Naive thymus-derived CD4-positive, alpha-beta T cell (primary cell): ENCODE data around the gene TEPSIN. TPM values are rescaled to one million over a fixed set of nuclear protein-coding genes. Genes with fewer than 3 reads are reported as not detected.

Source experiments
- ATAC-seq: fragments of 150-1000 bp; cut with Tn5 transposase; 2 replicates; pipeline ENCODE4 v1.10.0; 2021; ENCODE audit warnings: mild to moderate bottlenecking, moderate library complexity
- CTCF ChIA-PET: fragments of 350-600 bp; sonication (Branson Sonifier 250); formaldehyde crosslinking; loops from one replicate; lab custom pipeline; 2021; ENCODE audit warnings: antibody characterized with exemption; lab: Charles Lee
- POLR2A ChIA-PET: fragments of 350-600 bp; sonication (Branson Sonifier 250); formaldehyde crosslinking; loops from one replicate; lab custom pipeline; 2021; ENCODE audit warnings: antibody characterized with exemption, inconsistent platforms; lab: Charles Lee
- DNase-seq, 9 donors: peaks; one replicate each; pipeline versions ENCODE4 v3.0.0 to v3.0.0-alpha.2; 2020 to 2022; ENCODE audit warnings: mixed read lengths in 1 of 9
- H3K27ac ChIP-seq: one replicate; pipeline ENCODE4 v1.7.0; 2013; ENCODE audit warnings: mild to moderate bottlenecking, low read depth, low read length, moderate library complexity
- H3K27me3 ChIP-seq, 2 donors: one replicate each; pipeline ENCODE4 v1.7.0; 2013; ENCODE audit warnings: low read length in 2 of 2, mild to moderate bottlenecking in 2 of 2, moderate library complexity in 2 of 2; ENCODE audit not compliant: control insufficient read depth in 2 of 2, insufficient read depth in 2 of 2
- H3K36me3 ChIP-seq, 3 experiments: 1 replicate in 2 of 3; 2 replicates in 1 of 3; pipeline ENCODE4 v1.7.0; 2013; ENCODE audit warnings: low read length in 3 of 3, mild to moderate bottlenecking in 3 of 3, moderate library complexity in 1 of 3; ENCODE audit not compliant: insufficient read depth in 3 of 3, control insufficient read depth in 2 of 3
- H3K4me1 ChIP-seq, 2 donors: one replicate each; pipeline ENCODE4 v1.7.0; 2013; ENCODE audit warnings: low read length in 2 of 2, mild to moderate bottlenecking in 2 of 2, moderate library complexity in 1 of 2; ENCODE audit not compliant: control insufficient read depth in 2 of 2, insufficient read depth in 2 of 2
- H3K4me3 ChIP-seq: 2 replicates; pipeline ENCODE4 v1.7.0; 2013; ENCODE audit warnings: mild to moderate bottlenecking, low read length
- H3K9me3 ChIP-seq, 3 experiments: 1 replicate in 2 of 3; 2 replicates in 1 of 3; pipeline ENCODE4 v1.7.0; 2013; ENCODE audit warnings: low read length in 3 of 3; ENCODE audit not compliant: control insufficient read depth in 2 of 3
- H3K27ac Mint-ChIP-seq, 9 donors: one replicate each; pipeline ENCODE4 v1.8.0; 2020 to 2022; ENCODE audit warnings: mixed read lengths in 9 of 9, mild to moderate bottlenecking in 8 of 9, moderate library complexity in 5 of 9, inconsistent platforms in 2 of 9
- H3K27me3 Mint-ChIP-seq, 5 donors: one replicate each; pipeline ENCODE4 v1.8.0; 2021 to 2022; ENCODE audit warnings: mixed read lengths in 5 of 5, mild to moderate bottlenecking in 1 of 5
- H3K36me3 Mint-ChIP-seq, 5 donors: one replicate each; pipeline ENCODE4 v1.8.0; 2020 to 2022; ENCODE audit warnings: mixed read lengths in 5 of 5, mild to moderate bottlenecking in 3 of 5, inconsistent platforms in 1 of 5
- H3K4me1 Mint-ChIP-seq, 7 donors: one replicate each; pipeline ENCODE4 v1.8.0; 2020 to 2022; ENCODE audit warnings: mixed read lengths in 7 of 7, mild to moderate bottlenecking in 3 of 7, inconsistent platforms in 1 of 7
- H3K4me3 Mint-ChIP-seq, 10 donors: one replicate each; pipeline ENCODE4 v1.8.0; 2020 to 2022; ENCODE audit warnings: mild to moderate bottlenecking in 10 of 10, mixed read lengths in 10 of 10, moderate library complexity in 6 of 10, inconsistent platforms in 2 of 10
- H3K9me3 Mint-ChIP-seq, 11 donors: one replicate each; pipeline ENCODE4 v1.8.0; 2020 to 2022; ENCODE audit warnings: mixed read lengths in 11 of 11, mild to moderate bottlenecking in 4 of 11, inconsistent platforms in 1 of 11, moderate library complexity in 1 of 11
- intact Hi-C, 2 donors: fragments of 100-400 bp; cut with micrococcal nuclease; formaldehyde crosslinking; loops; one replicate each; pipeline ENCODE4 v1.15.1; 2023
- polyA plus RNA-seq, 2 donors: library from polyadenylated mRNA; unstranded; fragments of 300-500 nt; fragmentation: Illumina TruSeq; gene quantifications; one replicate each; pipeline ENCODE4 v1.2.3, GENCODE V29; 2021
- total RNA-seq, 6 experiments: library from RNA in 5 of 6; stranded (reverse) in 5 of 6; gene quantifications; 1 replicate in 5 of 6; 2 replicates in 1 of 6; pipeline ENCODE4 v1.2.3 and lab custom pipeline; 2021 to 2026

The TEPSIN gene
- total and polyA plus RNA-seq, 7 experiments from 2014 or later, result 3.2 to 115 (median 87.9) TPM

DNA sequence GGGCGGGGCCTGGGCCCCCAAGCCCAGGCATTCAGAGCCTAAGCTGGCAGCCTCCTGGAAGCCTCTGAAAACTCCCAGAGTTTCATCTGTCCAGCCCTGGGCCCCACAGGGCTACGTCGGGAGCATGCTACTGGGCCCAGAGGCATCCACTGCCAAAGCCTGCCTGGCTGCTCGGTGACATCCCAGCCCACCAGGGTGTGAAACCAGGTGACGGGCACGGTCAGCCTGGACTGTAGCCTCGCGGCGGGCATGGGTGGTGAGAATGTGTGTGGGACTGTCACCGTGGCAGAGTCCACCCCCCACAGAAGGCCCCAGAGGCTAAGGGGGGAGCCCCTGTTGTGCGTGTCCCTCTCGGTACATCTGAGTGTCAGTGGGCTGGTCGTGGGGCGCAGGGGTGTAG is 47.2 kb downstream of the TEPSIN start:
- no peaks in the 10 kb centered on the region for H3K9me3 ChIP-seq
- H3K27ac ChIP-seq, result no peak overlapping the region
- Mint-ChIP-seq H3K4me3 (no peak overlapping the region), H3K4me1 (no peaks in the 10 kb centered on the region), H3K27ac (no peak overlapping the region), H3K36me3 (no peaks in the 10 kb centered on the region), H3K9me3 (no peaks in the 10 kb centered on the region), H3K27me3 (no peaks in the 10 kb centered on the region)
- ATAC-seq (no peak), DNase-seq (no peak)
- ChIA-PET CTCF (no interaction called here), POLR2A (no interaction called here)
- no peaks in the 10 kb centered on the region for H3K4me1 ChIP-seq
- H3K4me3 ChIP-seq, result no peak overlapping the region
- H3K27me3 ChIP-seq, result no peaks in the 10 kb centered on the region
- intact Hi-C loops, result no loop called here
- H3K36me3 ChIP-seq, result peaks cover 0 to 9% (median 0%) of the 10 kb centered on the region in 3 experiments

DNA sequence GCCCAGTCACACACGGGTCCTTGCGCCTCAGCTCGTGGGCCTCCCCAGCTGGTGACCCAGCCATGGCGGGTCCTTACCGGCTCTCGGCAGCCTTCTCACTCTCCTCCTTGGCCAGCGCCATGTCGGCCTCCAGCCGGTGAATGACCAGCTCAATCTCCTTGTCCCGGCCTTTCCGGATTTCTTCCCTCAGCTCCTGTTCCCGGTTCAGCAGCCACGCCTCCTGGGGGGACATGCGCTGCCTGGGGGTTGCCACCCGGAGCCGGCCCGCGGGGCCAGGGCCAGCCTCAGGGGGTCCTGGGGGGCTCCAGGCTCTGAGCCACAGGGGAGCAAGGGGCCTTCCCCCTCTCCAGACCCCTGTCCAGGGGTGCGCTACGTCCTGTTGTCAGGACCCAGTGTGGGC is 47.7 kb downstream of the TEPSIN start:
- Histone ChIP-seq H3K4me1 (no peaks in the 10 kb centered on the region), H3K27ac (no peak overlapping the region), H3K4me3 (no peak overlapping the region), H3K27me3 (no peaks in the 10 kb centered on the region), H3K36me3 (peaks cover 0 to 9% (median 0%) of the 10 kb centered on the region in 3 experiments), H3K9me3 (no peaks in the 10 kb centered on the region)
- no peak for ATAC-seq
- POLR2A ChIA-PET, result interaction anchor here (0.6 kb wide), 1 partner anchor 317 kb away, joined by 3 read pairs; no protein-coding TSS in a partner anchor
- CTCF ChIA-PET, result no interaction called here
- Mint-ChIP-seq H3K4me1 (no peaks in the 10 kb centered on the region), H3K27ac (no peak overlapping the region), H3K36me3 (no peaks in the 10 kb centered on the region), H3K27me3 (no peaks in the 10 kb centered on the region), H3K4me3 (no peak overlapping the region), H3K9me3 (no peaks in the 10 kb centered on the region)
- DNase-seq, result no peak
- intact Hi-C loops, result no loop called here

- Histone ChIP-seq H3K27me3 (no peaks in the 10 kb centered on the region), H3K4me1 (no peaks in the 10 kb centered on the region), H3K4me3 (no peak overlapping the region), H3K27ac (no peak overlapping the region), H3K9me3 (no peaks in the 10 kb centered on the region), H3K36me3 (peaks cover 0 to 9% (median 0%) of the 10 kb centered on the region in 3 experiments)
- ChIA-PET POLR2A (interaction anchor here (0.6 kb wide), 1 partner anchor 318 kb away, joined by 3 read pairs; no protein-coding TSS in a partner anchor), CTCF (no interaction called here)
- intact Hi-C loops, result no loop called here
- no peak overlapping the region for H3K4me3 Mint-ChIP-seq
- H3K27me3 Mint-ChIP-seq, result no peaks in the 10 kb centered on the region
- no peaks in the 10 kb centered on the region for H3K4me1 Mint-ChIP-seq
- ATAC-seq (no peak), DNase-seq (no peak)
- H3K36me3 Mint-ChIP-seq, result no peaks in the 10 kb centered on the region
- H3K27ac Mint-ChIP-seq, result no peak overlapping the region
- H3K9me3 Mint-ChIP-seq, result no peaks in the 10 kb centered on the region
Observed at GRCh38 chr17:81190591-81190990, 48.3 kb downstream of the TEPSIN start.

DNA sequence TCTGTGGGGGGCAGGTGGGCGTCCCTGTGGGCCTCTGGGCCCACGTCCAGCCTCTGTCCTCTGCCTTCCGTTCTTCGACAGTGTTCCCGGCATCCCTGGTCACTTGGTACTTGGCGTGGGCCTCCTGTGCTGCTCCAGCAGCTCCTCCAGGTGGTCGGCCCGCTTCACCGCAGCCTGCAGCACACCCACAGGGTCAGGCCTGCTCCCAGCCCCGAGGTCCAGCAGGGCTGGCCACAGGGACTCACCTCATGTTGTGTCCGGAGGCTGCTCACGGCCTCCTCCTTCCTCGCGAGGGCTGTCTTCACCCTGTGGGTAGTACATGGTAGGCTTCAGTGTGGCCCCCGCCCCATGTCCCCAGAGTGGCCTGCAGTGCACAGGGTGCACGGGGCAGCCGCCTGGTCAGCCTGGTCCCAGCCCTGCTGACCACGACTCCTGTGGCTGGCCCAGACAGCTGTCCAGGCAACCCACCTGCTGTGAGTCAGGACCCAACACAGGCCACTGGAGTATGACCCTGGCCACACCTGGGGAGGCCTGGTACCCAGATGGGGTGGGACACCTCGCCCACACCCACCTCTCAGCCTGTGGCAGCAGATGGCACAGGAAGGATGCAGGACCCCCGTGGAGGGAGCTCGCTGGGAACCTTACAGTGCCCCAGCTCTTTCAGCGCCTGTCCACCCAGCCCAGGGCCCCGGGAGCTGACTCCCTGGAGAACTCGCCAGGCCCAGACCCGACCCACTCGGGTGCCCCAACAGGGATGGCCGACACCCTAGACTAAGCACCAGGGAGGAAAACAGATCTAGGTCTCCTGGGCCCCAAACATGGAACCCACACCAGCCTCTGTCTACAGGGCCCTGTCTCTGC is 49.0 kb downstream of the TEPSIN start:
- H3K4me1 ChIP-seq, result no peaks in the 10 kb centered on the region
- Mint-ChIP-seq H3K4me1 (no peaks in the 10 kb centered on the region), H3K36me3 (no peaks in the 10 kb centered on the region), H3K9me3 (no peaks in the 10 kb centered on the region), H3K27me3 (no peaks in the 10 kb centered on the region), H3K27ac (no peak overlapping the region), H3K4me3 (no peak overlapping the region)
- ATAC-seq (peak; percentile 31), DNase-seq (no peak)
- no peaks in the 10 kb centered on the region for H3K27me3 ChIP-seq
- POLR2A ChIA-PET, result no interaction called here
- H3K9me3 ChIP-seq, result no peaks in the 10 kb centered on the region
- CTCF ChIA-PET, result no interaction called here
- intact Hi-C loops, result no loop called here
- peaks cover 0 to 9% (median 0%) of the 10 kb centered on the region in 3 experiments for H3K36me3 ChIP-seq
- H3K4me3 ChIP-seq, result no peak overlapping the region
- H3K27ac ChIP-seq, result no peak overlapping the region

DNA sequence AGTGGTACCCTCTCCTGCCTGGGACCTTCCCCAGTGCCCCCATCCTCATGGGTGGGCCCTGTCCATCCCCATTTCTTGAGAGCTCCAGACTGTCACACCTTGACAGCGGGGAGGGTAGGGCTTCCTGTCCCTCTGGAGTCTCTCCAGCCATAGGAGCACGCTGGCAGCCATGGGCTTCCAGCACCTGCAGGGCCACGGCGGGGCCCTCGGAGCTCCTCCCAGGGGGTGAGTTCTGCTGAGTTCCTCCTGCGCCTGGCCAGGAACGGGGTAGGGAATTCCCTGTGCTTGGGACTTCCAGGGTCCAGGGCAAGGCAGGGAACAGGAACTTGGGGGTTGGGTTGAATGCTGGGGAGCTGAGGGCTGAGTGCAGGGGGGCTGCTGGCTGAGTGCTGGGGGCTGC is 49.8 kb downstream of the TEPSIN start:
- H3K27me3 ChIP-seq, result no peaks in the 10 kb centered on the region
- POLR2A ChIA-PET, result no interaction called here

GRCh38 chr17:81188491-81188840 is 50.4 kb downstream of the TEPSIN start:
- intact Hi-C loops, result no loop called here

More for the DNA sequence above, 49.8 kb downstream of the TEPSIN start:
- Histone ChIP-seq H3K36me3 (peaks cover 0 to 9% (median 0%) of the 10 kb centered on the region in 3 experiments), H3K4me1 (no peaks in the 10 kb centered on the region), H3K27ac (no peak overlapping the region), H3K9me3 (no peaks in the 10 kb centered on the region), H3K4me3 (no peak overlapping the region)
- Mint-ChIP-seq H3K4me1 (no peaks in the 10 kb centered on the region), H3K27ac (no peak overlapping the region), H3K4me3 (no peak overlapping the region), H3K9me3 (no peaks in the 10 kb centered on the region), H3K36me3 (no peaks in the 10 kb centered on the region), H3K27me3 (peaks cover 0 to 5% (median 0%) of the 10 kb centered on the region in 5 donors)
- DNase-seq, result no peak
- intact Hi-C loops, result no loop called here
- no peak for ATAC-seq
- CTCF ChIA-PET, result no interaction called here

More at GRCh38 chr17:81188491-81188840, 50.4 kb downstream of the TEPSIN start:
- CTCF ChIA-PET, result no interaction called here
- Histone ChIP-seq H3K36me3 (peaks cover 0 to 9% (median 0%) of the 10 kb centered on the region in 3 experiments), H3K27me3 (no peaks in the 10 kb centered on the region), H3K9me3 (no peaks in the 10 kb centered on the region), H3K4me3 (no peak overlapping the region), H3K4me1 (no peaks in the 10 kb centered on the region), H3K27ac (no peak overlapping the region)
- Mint-ChIP-seq H3K4me3 (no peak overlapping the region), H3K4me1 (no peaks in the 10 kb centered on the region), H3K9me3 (no peaks in the 10 kb centered on the region), H3K27me3 (peaks cover 0 to 7% (median 0%) of the 10 kb centered on the region in 5 donors), H3K27ac (no peak overlapping the region), H3K36me3 (no peaks in the 10 kb centered on the region)
- POLR2A ChIA-PET, result no interaction called here
- DNase-seq (no peak), ATAC-seq (no peak)
